CD8-positive, alpha-beta memory T cell (primary cell): ENCODE results near the gene PRPF31. TPM values are rescaled to one million over a fixed set of nuclear protein-coding genes. Genes with fewer than 3 reads are reported as not detected.

Experiments used
- CTCF ChIA-PET: fragments of 350-600 bp; sonication (Branson Sonifier 250); formaldehyde crosslinking; loops from one replicate; lab custom pipeline; 2021; ENCODE audit warnings: antibody characterized with exemption; lab: Charles Lee
- POLR2A ChIA-PET: fragments of 350-600 bp; sonication (Branson Sonifier 250); formaldehyde crosslinking; loops from one replicate; lab custom pipeline; 2021; ENCODE audit warnings: antibody characterized with exemption; lab: Charles Lee
- DNase-seq, 5 donors: peaks; one replicate each; pipeline versions ENCODE4 v3.0.0 to v3.0.0-alpha.2; 2020 to 2022; ENCODE audit warnings: mixed read lengths in 1 of 5
- H3K27ac ChIP-seq: one replicate; pipeline ENCODE4 v1.7.0; 2013; ENCODE audit warnings: low read depth, mild to moderate bottlenecking, low read length, moderate library complexity
- H3K27me3 ChIP-seq: 2 replicates; pipeline ENCODE4 v1.7.0; 2013; ENCODE audit warnings: low read length, mild to moderate bottlenecking; ENCODE audit not compliant: insufficient read depth, poor library complexity, severe bottlenecking
- H3K36me3 ChIP-seq: 2 replicates; pipeline ENCODE4 v1.7.0; 2013; ENCODE audit warnings: mild to moderate bottlenecking, low read length, moderate library complexity; ENCODE audit not compliant: insufficient read depth
- H3K4me1 ChIP-seq: 2 replicates; pipeline ENCODE4 v1.7.0; 2013; ENCODE audit warnings: mild to moderate bottlenecking, low read length, moderate library complexity; ENCODE audit not compliant: insufficient read depth
- H3K4me3 ChIP-seq: 2 replicates; pipeline ENCODE4 v1.7.0; 2013; ENCODE audit warnings: mild to moderate bottlenecking, low read length
- H3K9me3 ChIP-seq: 2 replicates; pipeline ENCODE4 v1.7.0; 2013; ENCODE audit warnings: mild to moderate bottlenecking, low read length
- H3K27ac Mint-ChIP-seq, 8 donors: one replicate each; pipeline ENCODE4 v1.8.0; 2020 to 2021; ENCODE audit warnings: mixed read lengths in 8 of 8, mild to moderate bottlenecking in 6 of 8, inconsistent platforms in 3 of 8, moderate library complexity in 3 of 8
- H3K27me3 Mint-ChIP-seq, 2 donors: one replicate each; pipeline ENCODE4 v1.8.0; 2020 to 2021; ENCODE audit warnings: mixed read lengths in 2 of 2, mild to moderate bottlenecking in 1 of 2, moderate library complexity in 1 of 2
- H3K36me3 Mint-ChIP-seq, 3 donors: one replicate each; pipeline ENCODE4 v1.8.0; 2020 to 2021; ENCODE audit warnings: mixed read lengths in 3 of 3, inconsistent platforms in 1 of 3, mild to moderate bottlenecking in 1 of 3
- H3K4me1 Mint-ChIP-seq, 3 donors: one replicate each; pipeline ENCODE4 v1.8.0; 2020 to 2021; ENCODE audit warnings: mixed read lengths in 3 of 3, inconsistent platforms in 1 of 3, mild to moderate bottlenecking in 1 of 3
- H3K4me3 Mint-ChIP-seq, 7 donors: one replicate each; pipeline ENCODE4 v1.8.0; 2020 to 2021; ENCODE audit warnings: mixed read lengths in 7 of 7, mild to moderate bottlenecking in 6 of 7, moderate library complexity in 4 of 7, inconsistent platforms in 2 of 7
- H3K9me3 Mint-ChIP-seq, 5 donors: one replicate each; pipeline ENCODE4 v1.8.0; 2020 to 2022; ENCODE audit warnings: mixed read lengths in 5 of 5, mild to moderate bottlenecking in 3 of 5, moderate library complexity in 2 of 5, inconsistent platforms in 1 of 5
- polyA plus RNA-seq: library from polyadenylated mRNA; unstranded; fragments of 300-500 nt; fragmentation: Illumina TruSeq; gene quantifications from one replicate; pipeline ENCODE4 v1.2.3, GENCODE V29; 2021
- total RNA-seq, 2 experiments: library from RNA; stranded (reverse); gene quantifications; one replicate each; pipeline ENCODE4 v1.2.3, GENCODE V29; 2021

The PRPF31 gene
- total and polyA plus RNA-seq, 3 experiments from 2014 or later = 88.9 to 132 (median 123) TPM

DNA sequence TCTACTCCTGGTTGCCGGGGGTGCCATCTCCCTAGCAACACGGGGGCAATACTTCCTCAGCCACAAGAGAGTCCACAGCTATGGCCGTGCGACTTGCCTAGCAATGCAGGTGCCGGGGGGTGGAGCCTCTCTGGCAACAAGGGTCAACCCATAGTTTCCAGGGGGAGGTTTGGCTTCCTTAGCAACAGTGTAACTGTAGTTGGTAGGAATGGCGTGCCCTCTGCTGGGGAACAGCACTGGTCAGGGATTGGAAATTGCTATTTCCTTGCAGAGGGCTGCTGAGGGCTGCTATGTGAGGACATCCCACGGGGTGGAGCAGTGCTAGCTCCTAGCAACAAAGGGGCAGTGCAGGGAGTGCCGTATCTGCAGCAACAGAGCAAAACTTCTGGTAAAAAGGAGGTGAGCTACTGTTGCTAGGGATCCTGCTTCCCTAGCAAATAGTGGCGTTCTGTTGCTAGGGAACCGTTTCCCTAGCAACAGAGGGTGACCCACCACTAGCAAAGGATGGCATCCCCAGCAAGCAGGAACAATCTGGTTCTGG is 64.4 kb downstream of the PRPF31 start:
- no peaks in the 10 kb centered on the region for H3K9me3 ChIP-seq
- POLR2A ChIA-PET = no interaction called here
- CTCF ChIA-PET = no interaction called here

GRCh38 chr19:54180691-54181091 is 65.1 kb downstream of the PRPF31 start:
- Histone ChIP-seq H3K36me3 (no peaks in the 10 kb centered on the region), H3K4me3 (no peak overlapping the region), H3K9me3 (no peaks in the 10 kb centered on the region), H3K4me1 (no peaks in the 10 kb centered on the region), H3K27me3 (no peaks in the 10 kb centered on the region), H3K27ac (no peak overlapping the region)
- DNase-seq = no peak
- no peak overlapping the region for H3K4me3 Mint-ChIP-seq
- no peak overlapping the region for H3K27ac Mint-ChIP-seq
- peaks cover 0 to 3% (median 0%) of the 10 kb centered on the region in 3 donors for H3K4me1 Mint-ChIP-seq
- POLR2A ChIA-PET = no interaction called here
- CTCF ChIA-PET = no interaction called here
- H3K9me3 Mint-ChIP-seq = no peaks in the 10 kb centered on the region
- H3K36me3 Mint-ChIP-seq = peaks cover 2 to 34% (median 5%) of the 10 kb centered on the region in 3 donors
- no peaks in the 10 kb centered on the region for H3K27me3 Mint-ChIP-seq

More for the DNA sequence above, 64.4 kb downstream of the PRPF31 start:
- Mint-ChIP-seq H3K27ac (no peak overlapping the region), H3K4me1 (no peaks in the 10 kb centered on the region), H3K9me3 (no peaks in the 10 kb centered on the region), H3K27me3 (no peaks in the 10 kb centered on the region), H3K36me3 (peaks cover 2 to 35% (median 5%) of the 10 kb centered on the region in 3 donors), H3K4me3 (no peak overlapping the region)
- no peak overlapping the region for H3K4me3 ChIP-seq
- no peak for DNase-seq
- H3K4me1 ChIP-seq = no peaks in the 10 kb centered on the region
- no peak overlapping the region for H3K27ac ChIP-seq
- H3K27me3 ChIP-seq = no peaks in the 10 kb centered on the region
- no peaks in the 10 kb centered on the region for H3K36me3 ChIP-seq

Other genes starting within 250 kb of the PRPF31 start
- 10 to 100 TPM; 44.2 to 47.8 TPM for gene MYADM, start 247.9 kb upstream of the PRPF31 start, total RNA-seq
- gene MYADM, start 247.9 kb upstream of the PRPF31 start, polyA plus RNA-seq = 77.8 TPM
- gene PRKCG, start 233.6 kb upstream of the PRPF31 start, total RNA-seq = not detected
- not detected for gene PRKCG, start 233.6 kb upstream of the PRPF31 start, polyA plus RNA-seq
- not detected for gene CACNG7, start 206.5 kb upstream of the PRPF31 start, total RNA-seq
- not detected for gene CACNG7, start 206.5 kb upstream of the PRPF31 start, polyA plus RNA-seq
- not detected for gene CACNG8, start 152.8 kb upstream of the PRPF31 start, total RNA-seq
- not detected for gene CACNG8, start 152.8 kb upstream of the PRPF31 start, polyA plus RNA-seq
- gene CACNG6, start 124.1 kb upstream of the PRPF31 start, total RNA-seq = not detected
- not detected for gene CACNG6, start 124.1 kb upstream of the PRPF31 start, polyA plus RNA-seq
- gene VSTM1, start 51.9 kb upstream of the PRPF31 start, total RNA-seq = not detected
- gene VSTM1, start 51.9 kb upstream of the PRPF31 start, polyA plus RNA-seq = not detected
- gene TARM1, start 34.4 kb upstream of the PRPF31 start, total RNA-seq = not detected
- gene TARM1, start 34.4 kb upstream of the PRPF31 start, polyA plus RNA-seq = not detected
- gene OSCAR, start 15.0 kb upstream of the PRPF31 start, total RNA-seq = under 1 TPM; 0.22 to 0.35 TPM
- gene OSCAR, start 15.0 kb upstream of the PRPF31 start, polyA plus RNA-seq = 0.17 TPM
- gene NDUFA3, start 12.9 kb upstream of the PRPF31 start, total RNA-seq = 100 to 1,000 TPM; 117 to 124 TPM
- 506 TPM for gene NDUFA3, start 12.9 kb upstream of the PRPF31 start, polyA plus RNA-seq
- gene TFPT, start 97 bp upstream of the PRPF31 start, total RNA-seq = 10 to 100 TPM; 32.9 to 33.1 TPM
- gene TFPT, start 97 bp upstream of the PRPF31 start, polyA plus RNA-seq = 25.0 TPM
- gene CNOT3, start 22.0 kb downstream of the PRPF31 start, total RNA-seq = 10 to 100 TPM; 75.1 to 81.7 TPM
- 14.8 TPM for gene CNOT3, start 22.0 kb downstream of the PRPF31 start, polyA plus RNA-seq
- gene LENG1, start 44.0 kb downstream of the PRPF31 start, total RNA-seq = 1 to 10 TPM; 4.8 to 6.8 TPM
- 14.1 TPM for gene LENG1, start 44.0 kb downstream of the PRPF31 start, polyA plus RNA-seq
- gene TMC4, start 57.4 kb downstream of the PRPF31 start, total RNA-seq = under 1 TPM in 1 of 2 experiments, not detected in 1; 0.18 TPM
- 0.38 TPM for gene TMC4, start 57.4 kb downstream of the PRPF31 start, polyA plus RNA-seq
- gene MBOAT7, start 73.8 kb downstream of the PRPF31 start, total RNA-seq = 100 to 1,000 TPM in 1 of 2 experiments, 10 to 100 TPM in 1; 98.7 to 114 TPM
- 21.9 TPM for gene MBOAT7, start 73.8 kb downstream of the PRPF31 start, polyA plus RNA-seq
- 10 to 100 TPM; 22.4 to 24.6 TPM for gene TSEN34, start 75.6 kb downstream of the PRPF31 start, total RNA-seq
- 38.2 TPM for gene TSEN34, start 75.6 kb downstream of the PRPF31 start, polyA plus RNA-seq
- 1,000 to 10,000 TPM; 1,621 to 1,723 TPM for gene RPS9, start 85.1 kb downstream of the PRPF31 start, total RNA-seq
- 824 TPM for gene RPS9, start 85.1 kb downstream of the PRPF31 start, polyA plus RNA-seq
- 1 to 10 TPM in 1 of 2 experiments, under 1 TPM in 1; 0.48 to 1.2 TPM for gene LILRB3, start 107.3 kb downstream of the PRPF31 start, total RNA-seq
- 0.49 TPM for gene LILRB3, start 107.3 kb downstream of the PRPF31 start, polyA plus RNA-seq
- gene LILRA6, start 127.0 kb downstream of the PRPF31 start, total RNA-seq = under 1 TPM; 0.37 to 0.42 TPM
- 0.45 TPM for gene LILRA6, start 127.0 kb downstream of the PRPF31 start, polyA plus RNA-seq
- gene LILRB5, start 141.5 kb downstream of the PRPF31 start, total RNA-seq = under 1 TPM; 0.42 to 0.44 TPM
- not detected for gene LILRB5, start 141.5 kb downstream of the PRPF31 start, polyA plus RNA-seq
- gene LILRB2, start 165.4 kb downstream of the PRPF31 start, total RNA-seq = under 1 TPM; 0.24 to 0.42 TPM
- not detected for gene LILRB2, start 165.4 kb downstream of the PRPF31 start, polyA plus RNA-seq
- not detected for gene LILRA5, start 197.4 kb downstream of the PRPF31 start, total RNA-seq
- not detected for gene LILRA5, start 197.4 kb downstream of the PRPF31 start, polyA plus RNA-seq
- gene LILRA4, start 223.4 kb downstream of the PRPF31 start, total RNA-seq = not detected
- gene LILRA4, start 223.4 kb downstream of the PRPF31 start, polyA plus RNA-seq = not detected
- 10 to 100 TPM; 12.9 to 13.1 TPM for gene LAIR1, start 249.2 kb downstream of the PRPF31 start, total RNA-seq
- 110 TPM for gene LAIR1, start 249.2 kb downstream of the PRPF31 start, polyA plus RNA-seq